SK-N-DZ (cell line): ENCODE measurements around the gene ZNF33A.
"Not testable (repeated sequence)": the region's sequence is repeated elsewhere in the genome, so short reads cannot be mapped to it uniquely, and the experiment has no call there.

Source experiments
- DNase-seq: peaks from one replicate; pipeline ENCODE4 v3.0.0-alpha.2; 2015; ENCODE audit warnings: low spot score
- small RNA-seq, 2 experiments: library from RNA; depleted of rRNA; stranded (forward); fragments of <200 nt; gene quantifications; one replicate each; pipeline ENCODE3, GENCODE V24; 2014

Gene ZNF33A

GRCh38 chr10:38045129-38045528 lies 34.7 kb downstream of the ZNF33A start:
- no peak for DNase-seq

DNA sequence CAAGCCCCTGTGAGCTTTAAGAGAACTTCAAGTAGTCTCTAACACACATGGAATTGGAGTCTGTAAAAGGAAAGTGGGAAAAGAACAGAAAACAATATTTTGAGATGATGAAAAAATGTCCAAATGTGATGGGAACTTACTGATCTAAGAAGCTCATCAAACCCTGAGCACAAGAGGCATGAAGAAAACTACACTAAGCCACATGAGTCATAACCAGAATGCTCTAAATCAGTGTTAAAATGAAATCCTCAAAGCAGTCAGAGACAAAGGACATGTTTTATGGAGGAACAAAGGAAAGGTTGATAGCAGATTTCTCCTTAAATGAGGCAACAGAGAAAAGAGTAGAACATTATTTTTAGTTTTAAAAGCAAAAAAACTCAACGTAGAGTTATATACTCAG lies 37.2 kb downstream of the ZNF33A start:
- DNase-seq = no peak

GRCh38 chr10:38050212-38050611 lies 39.7 kb downstream of the ZNF33A start:
- DNase-seq = no peak

- DNase-seq = no peak
These were observed 43.9 kb downstream of the ZNF33A start for GRCh38 chr10:38054361-38054797.

DNA sequence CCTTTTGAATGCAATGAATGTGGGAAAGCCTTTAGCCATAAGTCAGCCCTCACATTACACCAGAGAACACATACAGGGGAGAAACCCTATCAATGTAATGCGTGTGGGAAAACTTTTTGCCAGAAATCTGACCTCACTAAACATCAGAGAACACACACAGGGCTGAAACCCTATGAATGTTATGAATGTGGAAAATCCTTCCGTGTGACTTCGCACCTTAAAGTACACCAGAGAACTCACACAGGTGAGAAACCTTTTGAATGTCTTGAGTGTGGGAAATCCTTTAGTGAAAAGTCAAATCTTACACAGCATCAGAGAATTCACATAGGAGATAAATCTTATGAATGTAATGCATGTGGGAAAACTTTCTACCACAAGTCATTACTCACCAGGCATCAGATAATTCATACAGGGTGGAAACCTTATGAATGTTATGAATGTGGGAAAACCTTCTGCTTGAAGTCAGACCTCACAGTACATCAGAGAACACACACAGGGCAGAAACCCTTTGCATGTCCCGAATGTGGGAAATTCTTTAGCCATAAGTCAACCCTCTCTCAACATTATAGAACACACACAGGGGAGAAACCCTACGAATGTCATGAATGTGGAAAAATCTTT lies 44.9 kb downstream of the ZNF33A start:
- not testable (repeated sequence) for DNase-seq

GRCh38 chr10:38069663-38070062 lies 59.2 kb downstream of the ZNF33A start:
- DNase-seq = not testable (repeated sequence)

GRCh38 chr10:38070501-38070900 lies 60.0 kb downstream of the ZNF33A start:
- no peak for DNase-seq

DNA sequence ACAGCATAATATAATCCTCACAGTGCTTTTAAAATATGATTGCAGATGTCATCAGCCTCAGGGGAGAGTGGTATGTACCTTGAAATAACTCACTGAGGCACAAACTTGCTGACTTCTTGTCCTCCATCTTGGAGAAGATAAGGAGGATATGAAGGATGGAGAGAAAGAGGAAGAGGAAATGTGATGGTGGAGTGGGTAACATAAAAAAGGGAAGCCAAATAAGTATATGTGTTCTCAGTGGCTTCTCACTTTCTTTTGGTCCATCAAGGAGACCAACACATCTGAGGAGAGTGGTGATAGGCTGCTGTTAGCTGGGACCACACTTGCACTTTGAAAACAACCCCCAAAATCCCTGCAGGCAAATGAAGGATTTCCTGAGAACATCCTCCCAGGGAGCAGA lies 62.1 kb downstream of the ZNF33A start:
- no peak for DNase-seq

DNA sequence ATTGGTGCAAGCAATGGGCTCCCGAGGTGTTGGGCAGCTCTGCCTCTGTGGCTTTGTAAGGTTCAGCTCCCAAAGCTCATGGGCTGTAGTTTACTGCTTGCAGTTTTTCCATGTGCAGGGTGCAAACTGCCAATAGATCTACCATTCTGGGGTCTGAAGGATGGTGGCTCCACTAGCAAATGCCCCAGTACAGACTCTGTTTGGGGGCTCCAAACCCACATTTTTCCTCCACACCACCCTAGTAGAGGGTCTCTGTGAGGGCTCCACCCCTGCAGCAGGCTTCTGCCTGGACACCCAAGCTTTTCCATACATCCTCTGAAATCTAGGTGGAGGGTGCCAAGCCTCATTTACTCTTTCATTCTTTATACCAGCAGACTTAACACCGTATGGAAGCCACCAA lies 66.2 kb downstream of the ZNF33A start:
- no peak for DNase-seq

- DNase-seq = not testable (repeated sequence)
These were observed 82.8 kb downstream of the ZNF33A start for GRCh38 chr10:38093318-38093717.

DNA sequence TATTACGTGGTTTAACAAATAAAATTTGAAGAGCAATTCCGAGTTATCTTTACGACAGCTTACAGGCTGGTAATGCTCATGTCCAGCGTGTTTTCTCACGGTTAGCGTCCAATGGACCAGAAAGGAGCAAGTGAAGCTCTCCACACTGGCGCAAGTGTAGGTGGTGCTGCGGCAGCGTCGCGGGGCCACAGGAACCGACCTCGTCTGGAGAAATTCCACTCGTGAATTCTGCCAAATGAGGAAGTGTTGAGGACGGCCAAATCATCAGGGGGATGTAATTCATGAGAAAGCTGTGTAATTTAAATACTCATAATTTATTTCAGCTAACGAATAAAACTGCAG lies 83.3 kb downstream of the ZNF33A start:
- DNase-seq = no peak

DNA sequence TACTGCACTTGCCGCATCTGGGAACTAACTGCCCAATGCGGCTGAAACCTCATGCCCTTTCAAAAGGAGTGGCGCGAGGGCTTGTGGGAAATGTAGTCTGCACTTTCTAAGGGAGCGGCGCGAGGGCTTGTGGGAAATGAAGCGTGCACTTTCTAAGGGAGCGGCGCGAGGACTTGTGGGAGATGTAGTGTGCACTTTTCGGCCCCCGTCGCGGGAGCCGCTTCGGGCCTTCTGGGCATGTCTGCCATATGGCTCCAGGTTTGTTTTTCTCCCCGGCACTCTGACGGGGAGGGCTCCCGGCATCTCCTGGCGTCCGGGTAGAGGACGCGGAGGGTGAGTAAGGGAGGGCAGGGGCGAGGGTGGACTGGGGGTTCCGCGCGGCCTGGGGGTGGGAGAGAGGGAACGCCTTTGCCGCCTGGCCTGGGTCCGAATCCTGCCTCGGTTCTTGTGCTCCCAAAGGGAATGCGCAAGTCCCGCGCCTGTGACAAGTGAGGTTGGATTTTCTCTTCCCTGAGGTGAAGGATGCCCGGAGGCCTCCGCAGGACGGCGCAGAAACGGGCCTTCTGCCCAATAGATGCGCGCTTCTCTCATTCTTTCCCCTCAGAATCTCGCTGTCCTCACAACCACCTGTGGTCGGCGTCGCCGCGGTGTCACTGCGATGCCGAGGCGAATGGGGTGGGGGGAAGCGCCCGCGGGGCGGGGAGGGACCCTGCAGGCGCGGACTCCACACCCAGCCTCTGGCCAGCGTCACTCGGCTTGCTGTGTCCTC lies 83.9 kb downstream of the ZNF33A start, which contains the start of gene ZNF37A:
Gene ZNF37A, plus strand, starts transcription at position 180 of the 769 bp plus-strand sequence. CDS start 2,281 bp downstream, outside the sequence.
- peak; percentile 93 for DNase-seq

DNA sequence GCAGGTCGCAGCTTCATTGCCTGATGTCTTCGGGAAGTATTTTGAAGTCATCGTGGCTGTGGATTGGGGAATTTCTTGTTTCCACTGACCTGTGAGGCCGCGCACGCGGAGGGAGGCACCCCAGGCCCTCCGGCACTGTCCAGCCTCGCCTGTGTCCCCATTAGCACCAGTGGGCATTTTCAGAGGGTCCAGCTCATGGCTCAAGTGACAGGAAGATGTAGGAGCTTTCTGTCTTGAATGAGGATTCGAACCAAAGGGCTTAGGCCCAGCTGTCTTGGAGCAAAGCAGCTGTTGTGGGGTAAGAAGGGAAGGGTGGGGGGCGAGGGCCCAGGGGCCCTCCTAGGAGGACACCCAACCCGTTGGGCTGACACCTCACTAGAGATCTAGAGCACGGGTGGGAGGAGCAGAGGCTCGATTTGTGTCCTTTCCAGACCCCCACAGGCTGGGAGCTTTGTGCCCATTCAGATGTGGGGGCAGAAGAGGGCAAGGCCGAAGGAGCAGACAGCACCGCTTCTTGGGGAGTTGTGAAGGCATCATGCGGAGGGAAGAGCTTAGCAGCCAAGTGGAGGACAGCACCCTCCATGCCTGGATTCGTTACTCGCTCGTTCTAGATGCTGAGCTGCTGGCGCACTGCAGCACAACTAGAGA lies 84.6 kb downstream of the ZNF33A start:
- no peak for DNase-seq

DNA sequence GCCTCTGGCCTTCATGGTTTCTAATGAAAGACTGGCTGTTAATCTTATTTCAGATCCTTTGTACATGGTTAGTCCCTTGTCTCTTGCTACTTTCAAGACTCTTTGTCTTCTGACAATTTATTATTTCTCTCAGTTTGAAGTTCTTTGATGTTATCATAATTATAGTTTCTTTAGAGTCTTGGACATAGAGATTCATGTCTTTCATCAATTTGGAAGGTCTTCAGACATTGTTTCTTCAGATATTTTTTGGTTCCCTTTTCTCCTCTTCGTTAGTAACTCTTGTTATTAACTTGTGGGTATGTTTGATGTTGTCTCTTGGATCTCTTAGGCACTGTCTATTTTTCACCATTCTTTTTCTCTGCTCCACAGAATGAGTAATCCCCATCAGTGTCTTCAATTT lies 92.4 kb downstream of the ZNF33A start:
- DNase-seq = no peak

DNA sequence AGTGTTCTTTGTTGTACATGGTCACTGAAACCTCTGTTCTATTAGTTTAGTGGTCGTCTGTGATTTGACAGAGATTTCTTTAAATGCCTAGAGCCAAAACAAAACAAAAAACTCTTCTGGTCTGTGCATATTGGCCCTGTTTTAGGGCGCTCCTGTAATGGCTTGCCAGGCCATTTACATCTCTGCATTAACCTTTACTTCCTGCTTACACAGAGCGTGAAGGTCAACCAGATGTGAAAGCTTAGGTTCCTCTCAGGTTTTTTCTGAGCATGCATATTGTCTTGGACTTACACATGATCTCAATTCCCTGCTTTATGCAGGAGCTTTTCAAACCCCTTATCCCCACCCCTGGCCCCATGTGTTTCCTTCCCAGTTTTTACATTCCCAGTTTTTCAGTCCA lies 93.3 kb downstream of the ZNF33A start:
- DNase-seq = no peak

DNA sequence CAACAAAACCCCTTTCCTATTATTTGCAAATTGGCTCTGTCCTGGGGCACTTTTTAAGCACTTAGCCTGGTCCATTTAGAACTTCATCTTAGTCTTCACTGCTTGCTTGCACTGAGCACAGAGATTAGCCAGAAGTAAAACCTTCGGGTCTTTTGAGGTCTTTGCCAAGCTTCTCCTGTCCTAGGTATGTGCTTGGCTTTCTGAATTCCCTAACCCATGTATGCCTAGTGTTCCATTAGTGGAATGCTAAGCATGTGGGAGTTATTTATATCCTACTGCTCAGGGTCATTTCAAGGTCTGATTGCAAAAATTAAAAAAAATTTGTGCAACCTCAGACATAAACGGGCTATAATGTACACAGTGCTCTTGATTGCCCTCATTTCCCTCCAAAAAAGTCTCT lies 101.7 kb downstream of the ZNF33A start:
- DNase-seq = no peak

Small RNA genes lying within 50 kb of the gene (small RNA-seq; reads per million reads assigned to genes)
- 0 reads per million in 2 experiments for gene AL161931.1
- gene FXYD6P2 = 0 reads per million in 2 experiments
- 0 reads per million in 2 experiments for gene RF00019
- 0 reads per million in 2 experiments for gene RNU6-795P
